Measurements from ENCODE around the gene CLDN10. TPM values are rescaled to one million over a fixed set of nuclear protein-coding genes. Genes with fewer than 3 reads are reported as not detected.

The CLDN10 gene
- total RNA-seq, 1 donor from 2014 or later = not detected

- H3K9me3 Mint-ChIP-seq (ENCODE audit: low read depth) = no peaks in the 10 kb centered on the region
- peak overlapping the region; percentile 25 for H3K27ac Mint-ChIP-seq (ENCODE audit: unreplicated experiment)
- peaks cover 38% of the 10 kb centered on the region for H3K4me1 Mint-ChIP-seq (ENCODE audit: low read depth)
- H3K4me3 Mint-ChIP-seq (ENCODE audit: unreplicated experiment) = no peak overlapping the region
- DNase-seq (ENCODE audit: low spot score) = no peak
- H3K27me3 Mint-ChIP-seq (ENCODE audit: low read depth) = no peaks in the 10 kb centered on the region
- peaks cover 30% of the 10 kb centered on the region for H3K36me3 Mint-ChIP-seq (ENCODE audit: low read depth)
- no peak for TF ChIP-seq CTCF (IDR thresholded peaks at IDR 0.05)
Observed at GRCh38 chr13:95604556-95604915, 52.0 kb downstream of the CLDN10 start.

GRCh38 chr13:95605448-95606125 is 53.1 kb downstream of the CLDN10 start:
- H3K4me3 Mint-ChIP-seq (ENCODE audit: unreplicated experiment) = no peak overlapping the region
- H3K27me3 Mint-ChIP-seq (ENCODE audit: low read depth) = no peaks in the 10 kb centered on the region
- no peak for DNase-seq (ENCODE audit: low spot score)
- no peak for TF ChIP-seq CTCF (IDR thresholded peaks at IDR 0.05)
- no peak overlapping the region for H3K27ac Mint-ChIP-seq (ENCODE audit: unreplicated experiment)
- H3K9me3 Mint-ChIP-seq (ENCODE audit: low read depth) = no peaks in the 10 kb centered on the region
- peaks cover 30% of the 10 kb centered on the region for H3K36me3 Mint-ChIP-seq (ENCODE audit: low read depth)
- H3K4me1 Mint-ChIP-seq (ENCODE audit: low read depth) = peaks cover 44% of the 10 kb centered on the region

GRCh38 chr13:95607366-95607765 is 54.8 kb downstream of the CLDN10 start:
- Mint-ChIP-seq H3K27me3 (ENCODE audit: low read depth) (no peaks in the 10 kb centered on the region), H3K27ac (ENCODE audit: unreplicated experiment) (no peak overlapping the region), H3K36me3 (ENCODE audit: low read depth) (peaks cover 25% of the 10 kb centered on the region), H3K4me3 (ENCODE audit: unreplicated experiment) (no peak overlapping the region), H3K9me3 (ENCODE audit: low read depth) (no peaks in the 10 kb centered on the region), H3K4me1 (ENCODE audit: low read depth) (peaks cover 44% of the 10 kb centered on the region)
- no peak for TF ChIP-seq CTCF (IDR thresholded peaks at IDR 0.05)
- DNase-seq (ENCODE audit: low spot score) = no peak

- peaks cover 26% of the 10 kb centered on the region for H3K36me3 Mint-ChIP-seq (ENCODE audit: low read depth)
- peaks cover 44% of the 10 kb centered on the region for H3K4me1 Mint-ChIP-seq (ENCODE audit: low read depth)
- H3K4me3 Mint-ChIP-seq (ENCODE audit: unreplicated experiment) = no peak overlapping the region
- TF ChIP-seq CTCF (IDR thresholded peaks at IDR 0.05) = no peak
- peak overlapping the region; percentile 37 for H3K27ac Mint-ChIP-seq (ENCODE audit: unreplicated experiment)
- no peaks in the 10 kb centered on the region for H3K9me3 Mint-ChIP-seq (ENCODE audit: low read depth)
- DNase-seq (ENCODE audit: low spot score) = no peak
- no peaks in the 10 kb centered on the region for H3K27me3 Mint-ChIP-seq (ENCODE audit: low read depth)
Observed at GRCh38 chr13:95608640-95609323, 56.3 kb downstream of the CLDN10 start.

- TF ChIP-seq CTCF (IDR thresholded peaks at IDR 0.05) = no peak
- H3K36me3 Mint-ChIP-seq (ENCODE audit: low read depth) = peaks cover 34% of the 10 kb centered on the region
- H3K27me3 Mint-ChIP-seq (ENCODE audit: low read depth) = no peaks in the 10 kb centered on the region
- no peak overlapping the region for H3K27ac Mint-ChIP-seq (ENCODE audit: unreplicated experiment)
- no peak overlapping the region for H3K4me3 Mint-ChIP-seq (ENCODE audit: unreplicated experiment)
- no peak for DNase-seq (ENCODE audit: low spot score)
- H3K4me1 Mint-ChIP-seq (ENCODE audit: low read depth) = peaks cover 4% of the 10 kb centered on the region
- no peaks in the 10 kb centered on the region for H3K9me3 Mint-ChIP-seq (ENCODE audit: low read depth)
Observed at GRCh38 chr13:95614641-95615245, 62.2 kb downstream of the CLDN10 start.
